BJ (cell line): ENCODE results near the gene CAMK2N2. TPM values are rescaled to one million over a fixed set of nuclear protein-coding genes. Genes with fewer than 3 reads are reported as not detected.

Source experiments
- CTCF ChIA-PET: fragments of 350-600 bp; formaldehyde crosslinking; extraction: SDS; loops from one replicate; lab custom pipeline; 2021; ENCODE audit warnings: antibody characterized with exemption, inconsistent platforms; lab: Yijun Ruan, JAX
- POLR2A ChIA-PET: fragments of 300-600 bp; sonication (Branson Sonifier 250); formaldehyde crosslinking; extraction: SDS; loops from one replicate; lab custom pipeline; 2021; ENCODE audit warnings: antibody characterized with exemption; lab: Charles Lee
- DNase-seq: peaks from one replicate; pipeline ENCODE4 v3.0.0-alpha.2; 2011; ENCODE audit warnings: low read depth
- H3K27me3 ChIP-seq: 2 replicates; pipeline ENCODE4 v1.6.0; 2011; ENCODE audit warnings: low read length; ENCODE audit not compliant: control insufficient read depth, insufficient read depth
- H3K36me3 ChIP-seq: 2 replicates; pipeline ENCODE4 v1.5.1; 2011; ENCODE audit warnings: low read length; ENCODE audit not compliant: control insufficient read depth, insufficient read depth
- H3K4me3 ChIP-seq: 2 replicates; pipeline ENCODE4 v1.5.1; 2011; ENCODE audit warnings: low read depth, mild to moderate bottlenecking, control low read depth, low read length
- polyA plus RNA-seq: library from polyadenylated mRNA; depleted of rRNA; stranded (reverse); fragments of >200 nt; gene quantifications from 2 replicates; pipeline ENCODE4 v1.2.3, GENCODE V29; 2011
- TF ChIP-seq, protein P1 (sequence below): IDR thresholded peaks from 2 replicates; pipeline ENCODE4 v1.5.1; 2011; ENCODE audit warnings: low read depth, mild to moderate bottlenecking, control low read depth, inconsistent platforms, low read length, moderate library complexity; ENCODE audit not compliant: insufficient read depth

The CAMK2N2 gene
- polyA plus RNA-seq, 1 experiment: 0.28 TPM

GRCh38 chr3:184235381-184236032, 25.8 kb downstream of the CAMK2N2 start:
- TF ChIP-seq, protein P1, sequence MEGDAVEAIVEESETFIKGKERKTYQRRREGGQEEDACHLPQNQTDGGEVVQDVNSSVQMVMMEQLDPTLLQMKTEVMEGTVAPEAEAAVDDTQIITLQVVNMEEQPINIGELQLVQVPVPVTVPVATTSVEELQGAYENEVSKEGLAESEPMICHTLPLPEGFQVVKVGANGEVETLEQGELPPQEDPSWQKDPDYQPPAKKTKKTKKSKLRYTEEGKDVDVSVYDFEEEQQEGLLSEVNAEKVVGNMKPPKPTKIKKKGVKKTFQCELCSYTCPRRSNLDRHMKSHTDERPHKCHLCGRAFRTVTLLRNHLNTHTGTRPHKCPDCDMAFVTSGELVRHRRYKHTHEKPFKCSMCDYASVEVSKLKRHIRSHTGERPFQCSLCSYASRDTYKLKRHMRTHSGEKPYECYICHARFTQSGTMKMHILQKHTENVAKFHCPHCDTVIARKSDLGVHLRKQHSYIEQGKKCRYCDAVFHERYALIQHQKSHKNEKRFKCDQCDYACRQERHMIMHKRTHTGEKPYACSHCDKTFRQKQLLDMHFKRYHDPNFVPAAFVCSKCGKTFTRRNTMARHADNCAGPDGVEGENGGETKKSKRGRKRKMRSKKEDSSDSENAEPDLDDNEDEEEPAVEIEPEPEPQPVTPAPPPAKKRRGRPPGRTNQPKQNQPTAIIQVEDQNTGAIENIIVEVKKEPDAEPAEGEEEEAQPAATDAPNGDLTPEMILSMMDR: no peak
- no peak overlapping the region for H3K4me3 ChIP-seq
- no peaks in the 10 kb centered on the region for H3K36me3 ChIP-seq
- CTCF ChIA-PET: interaction anchor here (6.4 kb wide), 1 partner anchor 9 kb away, joined by 54 read pairs; the partner anchor contains the start of gene VWA5B2
- peaks cover 19% of the 10 kb centered on the region for H3K27me3 ChIP-seq
- no peak for DNase-seq
- POLR2A ChIA-PET: no interaction called here

- H3K36me3 ChIP-seq: no peaks in the 10 kb centered on the region
- TF ChIP-seq, protein P1: no peak
- CTCF ChIA-PET: no interaction called here
- no peak for DNase-seq
- POLR2A ChIA-PET: no interaction called here
- H3K27me3 ChIP-seq: peaks cover 20% of the 10 kb centered on the region
- H3K4me3 ChIP-seq: no peak overlapping the region
Measured at GRCh38 chr3:184234671-184235380, 26.5 kb downstream of the CAMK2N2 start.

DNA sequence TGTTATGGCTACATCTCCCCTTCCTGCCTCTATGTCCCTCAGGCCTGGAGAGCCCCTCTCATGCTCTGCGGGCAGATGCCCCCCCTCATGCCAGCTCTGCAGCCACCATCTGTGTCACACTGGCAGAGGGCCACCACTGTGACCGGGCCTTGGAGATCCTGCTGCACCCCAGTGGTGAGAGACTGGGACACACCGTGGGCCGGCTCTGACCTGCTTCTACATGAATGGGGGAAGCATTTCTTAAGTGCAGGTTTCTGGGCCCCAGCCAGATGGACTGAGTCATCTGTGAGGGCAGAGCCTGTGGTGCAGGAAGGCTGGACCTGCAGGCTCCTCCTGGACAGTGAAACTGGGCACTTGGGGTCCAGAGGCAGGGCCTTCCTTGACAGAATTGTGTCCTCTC, 27.1 kb downstream of the CAMK2N2 start:
- Histone ChIP-seq H3K27me3 (peaks cover 25% of the 10 kb centered on the region), H3K4me3 (no peak overlapping the region), H3K36me3 (no peaks in the 10 kb centered on the region)
- TF ChIP-seq, protein P1: peak; percentile 27; the same call in 1 of the 2 replicates
- peak; percentile 25 for DNase-seq
- ChIA-PET CTCF (no interaction called here), POLR2A (no interaction called here)

- TF ChIP-seq, protein P1: no peak
- POLR2A ChIA-PET: interaction anchor here (0.5 kb wide), 1 partner anchor 1077 kb away, joined by 4 read pairs; no protein-coding TSS in a partner anchor
- Histone ChIP-seq H3K27me3 (peaks cover 34% of the 10 kb centered on the region), H3K36me3 (no peaks in the 10 kb centered on the region), H3K4me3 (no peak overlapping the region)
- CTCF ChIA-PET: no interaction called here
- no peak for DNase-seq
Measured at GRCh38 chr3:184233127-184233843, 28.1 kb downstream of the CAMK2N2 start.

- DNase-seq: no peak
- ChIA-PET POLR2A (no interaction called here), CTCF (interaction anchor here (0.7 kb wide), 1 partner anchor 9 kb away, joined by 3 read pairs; no protein-coding TSS in a partner anchor)
- Histone ChIP-seq H3K4me3 (no peak overlapping the region), H3K36me3 (no peaks in the 10 kb centered on the region), H3K27me3 (peaks cover 42% of the 10 kb centered on the region)
- TF ChIP-seq, protein P1: no peak
Measured at GRCh38 chr3:184231671-184232070, 29.7 kb downstream of the CAMK2N2 start.
